ENCODE measurements around the gene POLD1. TPM values are rescaled to one million over a fixed set of nuclear protein-coding genes. Genes with fewer than 3 reads are reported as not detected.

Gene POLD1
- total RNA-seq, 1 donor from 2014 or later = 54.4 TPM

DNA sequence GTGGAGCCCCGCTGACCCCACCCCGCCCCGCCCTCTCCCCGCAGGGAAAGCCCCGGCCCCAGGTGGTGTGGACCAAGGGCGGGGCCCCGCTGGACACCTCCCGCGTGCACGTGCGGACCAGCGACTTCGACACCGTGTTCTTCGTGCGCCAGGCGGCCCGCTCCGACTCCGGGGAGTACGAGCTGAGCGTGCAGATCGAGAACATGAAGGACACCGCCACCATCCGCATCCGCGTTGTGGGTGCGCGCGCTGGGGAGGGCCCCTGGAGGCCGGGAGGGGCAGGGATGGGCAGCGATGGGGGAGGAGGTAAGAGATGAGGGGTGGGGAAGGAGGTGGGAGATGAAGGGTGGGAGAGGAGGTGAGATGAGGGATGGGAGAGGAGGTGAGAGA is 74.9 kb downstream of the POLD1 start:
- H3K9me3 Mint-ChIP-seq (ENCODE audit: unreplicated experiment) = peaks cover 13% of the 10 kb centered on the region
- TF ChIP-seq, protein P1, sequence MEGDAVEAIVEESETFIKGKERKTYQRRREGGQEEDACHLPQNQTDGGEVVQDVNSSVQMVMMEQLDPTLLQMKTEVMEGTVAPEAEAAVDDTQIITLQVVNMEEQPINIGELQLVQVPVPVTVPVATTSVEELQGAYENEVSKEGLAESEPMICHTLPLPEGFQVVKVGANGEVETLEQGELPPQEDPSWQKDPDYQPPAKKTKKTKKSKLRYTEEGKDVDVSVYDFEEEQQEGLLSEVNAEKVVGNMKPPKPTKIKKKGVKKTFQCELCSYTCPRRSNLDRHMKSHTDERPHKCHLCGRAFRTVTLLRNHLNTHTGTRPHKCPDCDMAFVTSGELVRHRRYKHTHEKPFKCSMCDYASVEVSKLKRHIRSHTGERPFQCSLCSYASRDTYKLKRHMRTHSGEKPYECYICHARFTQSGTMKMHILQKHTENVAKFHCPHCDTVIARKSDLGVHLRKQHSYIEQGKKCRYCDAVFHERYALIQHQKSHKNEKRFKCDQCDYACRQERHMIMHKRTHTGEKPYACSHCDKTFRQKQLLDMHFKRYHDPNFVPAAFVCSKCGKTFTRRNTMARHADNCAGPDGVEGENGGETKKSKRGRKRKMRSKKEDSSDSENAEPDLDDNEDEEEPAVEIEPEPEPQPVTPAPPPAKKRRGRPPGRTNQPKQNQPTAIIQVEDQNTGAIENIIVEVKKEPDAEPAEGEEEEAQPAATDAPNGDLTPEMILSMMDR (IDR thresholded peaks at IDR 0.05; ENCODE audit: unreplicated experiment) = no peak
- H3K27ac Mint-ChIP-seq (ENCODE audit: unreplicated experiment) = no peak overlapping the region
- no peaks in the 10 kb centered on the region for H3K4me1 Mint-ChIP-seq (ENCODE audit: unreplicated experiment)
- no peak overlapping the region for H3K4me3 Mint-ChIP-seq (ENCODE audit: unreplicated experiment)
- no peak for DNase-seq (ENCODE audit: low spot score)
- H3K27me3 Mint-ChIP-seq (ENCODE audit: unreplicated experiment) = peaks cover 9% of the 10 kb centered on the region
- H3K36me3 Mint-ChIP-seq (ENCODE audit: low read depth, unreplicated experiment) = peaks cover 12% of the 10 kb centered on the region

DNA sequence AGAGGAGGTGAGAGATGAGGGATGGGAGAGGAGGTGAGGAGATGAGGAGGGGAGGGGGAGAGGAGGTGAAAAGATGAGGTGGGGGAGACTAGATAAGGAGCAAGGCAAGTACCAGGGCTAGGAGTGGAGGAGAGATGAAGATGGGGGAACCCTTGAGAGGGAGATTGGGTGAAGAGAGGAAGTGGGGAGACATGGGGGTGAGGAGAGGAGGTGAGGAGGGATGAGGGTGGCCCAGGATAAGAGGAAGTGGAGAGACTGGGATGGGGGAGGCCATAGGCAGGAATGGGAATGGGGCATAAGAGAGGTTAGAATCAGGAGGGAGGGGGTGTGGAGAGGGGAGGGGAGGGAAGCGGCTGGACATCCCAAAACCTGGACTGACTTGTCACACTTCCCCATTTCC is 75.5 kb downstream of the POLD1 start:
- no peak overlapping the region for H3K4me3 Mint-ChIP-seq (ENCODE audit: unreplicated experiment)
- TF ChIP-seq, protein P1 (IDR thresholded peaks at IDR 0.05; ENCODE audit: unreplicated experiment) = no peak
- H3K36me3 Mint-ChIP-seq (ENCODE audit: low read depth, unreplicated experiment) = peaks cover 12% of the 10 kb centered on the region
- no peaks in the 10 kb centered on the region for H3K4me1 Mint-ChIP-seq (ENCODE audit: unreplicated experiment)
- H3K9me3 Mint-ChIP-seq (ENCODE audit: unreplicated experiment) = peaks cover 14% of the 10 kb centered on the region
- peaks cover 9% of the 10 kb centered on the region for H3K27me3 Mint-ChIP-seq (ENCODE audit: unreplicated experiment)
- DNase-seq (ENCODE audit: low spot score) = no peak
- no peak overlapping the region for H3K27ac Mint-ChIP-seq (ENCODE audit: unreplicated experiment)

DNA sequence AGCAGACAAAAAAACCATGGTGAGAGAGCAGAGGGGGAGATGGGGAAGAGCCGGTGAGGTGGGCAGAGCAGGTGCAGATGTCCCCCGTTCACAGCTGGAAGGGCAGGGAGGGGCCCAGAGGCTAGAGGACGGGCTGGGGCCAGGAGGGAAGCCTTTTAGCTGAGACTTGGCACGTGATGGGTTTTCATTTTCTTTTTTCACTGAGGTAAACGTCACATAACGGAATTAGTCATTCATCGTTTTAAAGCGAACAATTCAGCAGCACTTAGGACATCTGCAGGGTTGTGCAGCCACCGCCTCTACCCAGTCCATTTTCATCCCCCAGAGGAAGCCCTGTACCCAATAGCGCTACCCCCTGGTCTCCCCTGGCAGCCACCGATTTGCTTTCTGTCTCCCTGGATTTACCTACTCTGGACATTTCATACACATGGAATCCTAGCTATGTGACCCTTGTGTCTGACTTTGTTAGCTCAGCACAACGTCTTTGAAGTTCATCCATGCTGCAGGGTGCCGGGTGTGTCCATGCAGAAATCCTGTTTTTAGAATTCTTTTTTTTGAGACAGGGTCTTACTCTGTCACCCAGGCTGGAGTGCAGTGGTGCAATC is 76.1 kb downstream of the POLD1 start:
- H3K9me3 Mint-ChIP-seq (ENCODE audit: unreplicated experiment) = peaks cover 16% of the 10 kb centered on the region

DNA sequence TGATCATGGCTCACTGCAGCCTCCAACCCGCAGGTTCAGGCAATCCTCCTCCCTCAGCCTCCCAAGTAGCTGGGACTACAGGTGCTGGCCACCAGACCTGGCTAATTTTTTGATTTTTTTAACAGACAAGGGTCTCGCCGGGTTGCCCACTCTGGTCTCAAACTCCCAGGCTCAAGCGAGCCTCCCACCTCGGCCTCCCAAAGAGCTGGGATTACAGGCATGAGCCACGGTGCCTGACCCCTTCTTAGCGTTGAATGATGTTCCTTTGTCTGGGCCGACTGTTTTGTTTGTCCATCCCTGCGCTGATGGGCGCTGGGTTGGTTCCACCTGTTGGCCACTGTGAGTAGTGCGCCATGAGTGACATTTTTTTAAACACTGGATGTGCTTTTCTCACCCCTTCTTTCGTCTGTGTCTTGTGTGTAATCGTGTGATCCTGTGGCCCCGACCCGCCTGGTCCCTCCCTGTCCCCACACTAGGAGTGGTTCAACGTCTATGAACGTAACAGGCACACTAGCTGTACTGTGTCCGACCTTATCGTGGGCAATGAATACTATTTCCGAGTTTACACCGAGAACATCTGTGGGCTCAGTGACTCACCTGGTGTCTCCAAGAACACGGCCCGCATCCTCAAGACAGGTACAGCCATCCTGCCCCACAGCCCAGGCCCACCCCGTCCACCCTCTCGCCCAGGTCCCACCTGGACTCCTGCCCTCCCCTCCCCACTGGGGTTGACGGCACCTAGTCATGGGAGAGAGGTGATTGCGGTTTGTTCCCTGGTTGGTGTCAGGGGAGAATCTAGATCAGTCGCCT is 77.1 kb downstream of the POLD1 start:
- TF ChIP-seq, protein P1 (IDR thresholded peaks at IDR 0.05; ENCODE audit: unreplicated experiment) = peak; percentile 81
- Mint-ChIP-seq H3K4me1 (ENCODE audit: unreplicated experiment) (no peaks in the 10 kb centered on the region), H3K36me3 (ENCODE audit: low read depth, unreplicated experiment) (peaks cover under 1% of the 10 kb centered on the region), H3K27ac (ENCODE audit: unreplicated experiment) (no peak overlapping the region), H3K4me3 (ENCODE audit: unreplicated experiment) (no peak overlapping the region), H3K27me3 (ENCODE audit: unreplicated experiment) (no peaks in the 10 kb centered on the region), H3K9me3 (ENCODE audit: unreplicated experiment) (peaks cover 7% of the 10 kb centered on the region)
- peak; percentile 62 for DNase-seq (ENCODE audit: low spot score)

More for the DNA sequence above, 76.1 kb downstream of the POLD1 start:
- Mint-ChIP-seq H3K4me1 (ENCODE audit: unreplicated experiment) (no peaks in the 10 kb centered on the region), H3K27me3 (ENCODE audit: unreplicated experiment) (peaks cover 7% of the 10 kb centered on the region), H3K4me3 (ENCODE audit: unreplicated experiment) (no peak overlapping the region), H3K27ac (ENCODE audit: unreplicated experiment) (no peak overlapping the region), H3K36me3 (ENCODE audit: low read depth, unreplicated experiment) (peaks cover 9% of the 10 kb centered on the region)
- DNase-seq (ENCODE audit: low spot score) = no peak
- TF ChIP-seq, protein P1 (IDR thresholded peaks at IDR 0.05; ENCODE audit: unreplicated experiment) = no peak

DNA sequence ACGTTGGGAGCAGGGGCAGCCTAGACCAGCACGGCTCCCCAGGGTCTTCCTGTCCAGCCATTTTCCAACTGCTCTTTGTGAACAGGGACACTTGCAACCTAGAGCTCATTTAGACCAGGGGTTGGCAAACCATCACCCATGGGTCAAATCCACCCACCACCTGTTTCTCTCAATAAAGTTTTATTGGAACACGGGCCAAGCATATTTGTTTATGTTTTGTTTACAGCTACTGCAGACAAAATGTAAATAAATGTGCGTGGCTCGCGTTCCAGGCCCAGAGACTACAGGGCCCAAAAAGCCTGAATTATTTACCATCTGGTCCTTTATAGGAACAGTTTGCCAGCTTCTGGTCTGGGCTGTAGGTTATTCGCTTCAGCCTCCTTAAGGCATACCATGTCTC is 78.8 kb downstream of the POLD1 start:
- peaks cover 10% of the 10 kb centered on the region for H3K9me3 Mint-ChIP-seq (ENCODE audit: unreplicated experiment)
- DNase-seq (ENCODE audit: low spot score) = no peak
- no peaks in the 10 kb centered on the region for H3K36me3 Mint-ChIP-seq (ENCODE audit: low read depth, unreplicated experiment)
- TF ChIP-seq, protein P1 (IDR thresholded peaks at IDR 0.05; ENCODE audit: unreplicated experiment) = no peak
- no peaks in the 10 kb centered on the region for H3K4me1 Mint-ChIP-seq (ENCODE audit: unreplicated experiment)
- peaks cover 2% of the 10 kb centered on the region for H3K27me3 Mint-ChIP-seq (ENCODE audit: unreplicated experiment)
- no peak overlapping the region for H3K4me3 Mint-ChIP-seq (ENCODE audit: unreplicated experiment)
- H3K27ac Mint-ChIP-seq (ENCODE audit: unreplicated experiment) = no peak overlapping the region
